GM12892 (cell line): ENCODE data around the gene ARHGAP26.

Source experiments
- POLR2A ChIP-seq: IDR thresholded peaks from 2 replicates; pipeline ENCODE4 v1.6.1; 2011; ENCODE audit warnings: low read depth, low read length, control low read depth
- POLR2AphosphoS5 ChIP-seq: IDR thresholded peaks from 2 replicates; pipeline ENCODE4 v1.6.1; 2011; ENCODE audit warnings: low read depth, low read length, control low read depth
- TAF1 ChIP-seq: IDR thresholded peaks from 2 replicates; pipeline ENCODE4 v1.6.1; 2011; ENCODE audit warnings: low read depth, mild to moderate bottlenecking, control low read depth, low read length, borderline replicate concordance

- no peak for TF ChIP-seq TAF1
- no peak for TF ChIP-seq POLR2A
- no peak; the same call in 1 of the 2 replicates for TF ChIP-seq POLR2AphosphoS5
Measured at GRCh38 chr5:143207563-143208364, 437.6 kb downstream of the ARHGAP26 start.
